GM19025 (cell line): ENCODE results near the gene SLC26A8.

ENCODE experiments used
- ATAC-seq: cut with Tn5 transposase; IDR thresholded peaks from one replicate; pipeline ENCODE4 v1.9.1; 2021; ENCODE audit warnings: mild to moderate bottlenecking, low read depth, moderate library complexity; ENCODE audit not compliant: unreplicated experiment

Gene SLC26A8, protein sequence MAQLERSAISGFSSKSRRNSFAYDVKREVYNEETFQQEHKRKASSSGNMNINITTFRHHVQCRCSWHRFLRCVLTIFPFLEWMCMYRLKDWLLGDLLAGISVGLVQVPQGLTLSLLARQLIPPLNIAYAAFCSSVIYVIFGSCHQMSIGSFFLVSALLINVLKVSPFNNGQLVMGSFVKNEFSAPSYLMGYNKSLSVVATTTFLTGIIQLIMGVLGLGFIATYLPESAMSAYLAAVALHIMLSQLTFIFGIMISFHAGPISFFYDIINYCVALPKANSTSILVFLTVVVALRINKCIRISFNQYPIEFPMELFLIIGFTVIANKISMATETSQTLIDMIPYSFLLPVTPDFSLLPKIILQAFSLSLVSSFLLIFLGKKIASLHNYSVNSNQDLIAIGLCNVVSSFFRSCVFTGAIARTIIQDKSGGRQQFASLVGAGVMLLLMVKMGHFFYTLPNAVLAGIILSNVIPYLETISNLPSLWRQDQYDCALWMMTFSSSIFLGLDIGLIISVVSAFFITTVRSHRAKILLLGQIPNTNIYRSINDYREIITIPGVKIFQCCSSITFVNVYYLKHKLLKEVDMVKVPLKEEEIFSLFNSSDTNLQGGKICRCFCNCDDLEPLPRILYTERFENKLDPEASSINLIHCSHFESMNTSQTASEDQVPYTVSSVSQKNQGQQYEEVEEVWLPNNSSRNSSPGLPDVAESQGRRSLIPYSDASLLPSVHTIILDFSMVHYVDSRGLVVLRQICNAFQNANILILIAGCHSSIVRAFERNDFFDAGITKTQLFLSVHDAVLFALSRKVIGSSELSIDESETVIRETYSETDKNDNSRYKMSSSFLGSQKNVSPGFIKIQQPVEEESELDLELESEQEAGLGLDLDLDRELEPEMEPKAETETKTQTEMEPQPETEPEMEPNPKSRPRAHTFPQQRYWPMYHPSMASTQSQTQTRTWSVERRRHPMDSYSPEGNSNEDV

DNA sequence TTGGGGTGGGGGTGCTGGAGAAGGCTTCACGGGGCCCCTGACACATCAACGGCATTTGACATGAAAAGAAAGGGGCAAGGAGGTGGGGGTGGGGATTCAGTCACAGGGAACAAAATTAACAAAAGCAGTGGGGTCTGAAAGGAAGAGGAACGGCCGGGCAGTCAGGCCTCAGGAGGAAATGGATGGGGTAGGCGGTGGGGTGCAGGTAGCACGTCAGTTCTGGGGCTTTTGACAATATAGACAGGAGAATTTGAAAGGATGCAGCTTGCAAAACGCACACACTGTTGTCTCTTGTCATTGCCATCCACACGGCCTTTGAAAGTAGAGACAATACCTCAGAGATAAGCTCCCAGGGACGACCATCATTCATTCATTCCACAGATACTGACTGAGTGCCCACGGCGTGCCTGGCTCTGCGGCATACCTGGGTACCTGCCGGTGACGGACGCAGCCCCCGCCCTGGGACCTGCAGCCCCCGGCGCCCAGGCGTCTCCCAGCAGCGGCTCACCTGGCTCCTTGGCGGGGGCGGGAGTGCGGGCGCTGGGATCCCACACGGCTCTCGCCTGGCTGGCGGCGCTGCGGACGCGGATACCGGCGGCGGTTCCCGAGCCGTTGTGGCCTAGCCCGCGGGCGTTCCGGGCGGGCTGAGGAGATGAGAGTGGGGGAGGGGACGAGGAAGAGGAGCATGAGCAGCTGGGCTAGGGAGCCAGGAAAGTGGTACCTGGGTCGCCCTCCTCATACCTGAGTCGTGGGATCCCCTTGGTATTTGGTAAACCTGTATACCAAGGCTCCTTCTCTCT is at the start of gene SLC26A8:
Gene SLC26A8, minus strand, starts transcription at position 646 of the 800 bp plus-strand sequence. CDS start 4,934 bp downstream, outside the sequence.
- no peak for ATAC-seq

DNA sequence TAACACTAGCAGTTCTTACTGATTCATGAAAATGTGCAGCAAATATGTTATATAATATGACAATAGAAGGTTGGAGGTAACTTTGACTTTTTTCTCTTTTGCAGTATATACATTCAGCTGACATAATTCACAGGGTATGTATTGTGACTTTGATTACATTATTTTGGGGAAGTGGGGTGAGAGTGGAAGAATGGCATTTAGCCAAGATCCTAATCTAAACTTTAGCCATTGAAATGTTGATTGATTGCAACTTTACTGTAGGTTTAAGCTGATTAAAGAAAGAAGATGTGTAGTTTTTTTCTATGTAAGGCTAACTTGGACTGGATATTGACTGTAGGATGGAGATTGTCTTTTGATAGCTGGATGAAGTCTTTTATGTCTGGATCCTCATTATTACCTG is 49.1 kb upstream of the SLC26A8 start:
- ATAC-seq, result no peak

DNA sequence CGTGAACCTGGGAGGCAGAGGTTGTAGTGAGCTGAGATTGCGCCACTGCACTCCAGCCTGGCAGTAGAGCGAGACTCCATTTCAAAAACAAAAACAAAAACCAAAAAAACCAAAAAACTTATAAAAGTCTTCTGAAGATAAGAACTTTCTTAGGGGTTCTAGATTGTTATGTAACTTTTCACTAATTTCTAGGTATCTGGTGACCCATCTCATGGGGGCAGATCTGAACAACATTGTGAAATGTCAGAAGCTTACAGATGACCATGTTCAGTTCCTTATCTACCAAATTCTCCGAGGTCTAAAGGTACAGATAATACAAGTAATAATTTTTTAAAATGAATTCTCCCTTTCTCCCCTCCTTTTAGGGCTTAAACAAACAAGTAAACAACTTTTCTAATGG is 48.2 kb upstream of the SLC26A8 start:
- ATAC-seq, result no peak

DNA sequence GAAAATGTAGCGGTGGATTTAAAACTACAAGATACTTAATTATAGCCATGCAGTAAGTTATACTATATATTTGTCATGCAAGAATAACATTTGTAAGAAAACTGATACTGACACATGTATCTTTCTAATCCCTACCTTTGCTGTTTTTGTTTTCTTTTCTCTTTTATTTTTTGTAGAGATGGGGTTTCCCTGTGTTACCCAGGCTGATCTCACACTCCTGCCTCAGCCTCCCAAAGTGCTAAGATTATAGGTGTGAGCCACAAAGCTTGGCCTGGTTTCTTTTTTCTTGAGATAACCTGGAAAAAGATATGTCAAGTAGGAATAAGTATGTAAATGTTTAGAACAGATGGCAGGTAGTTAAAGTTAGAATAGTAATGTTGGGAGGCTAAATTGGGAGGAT is 47.3 kb upstream of the SLC26A8 start:
- no peak for ATAC-seq

DNA sequence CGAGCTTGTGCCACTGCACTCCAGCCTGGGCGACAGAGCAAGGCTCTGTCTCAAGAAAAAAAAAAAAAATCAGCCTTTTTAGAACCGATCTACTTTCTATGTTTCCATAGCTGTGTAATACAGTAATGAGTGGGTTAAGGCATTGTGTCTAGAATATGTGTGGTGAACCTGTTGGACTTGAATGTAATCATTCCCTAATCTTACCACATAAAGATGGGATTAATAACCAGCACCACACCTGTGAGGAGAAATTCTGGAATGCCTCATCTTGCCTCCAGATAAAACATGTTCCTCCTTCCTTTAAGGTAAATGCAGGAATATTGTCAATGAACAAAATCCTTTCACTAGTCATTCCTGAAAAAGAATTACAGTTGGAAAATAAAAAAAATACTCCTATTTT is 46.8 kb upstream of the SLC26A8 start:
- ATAC-seq, result no peak

DNA sequence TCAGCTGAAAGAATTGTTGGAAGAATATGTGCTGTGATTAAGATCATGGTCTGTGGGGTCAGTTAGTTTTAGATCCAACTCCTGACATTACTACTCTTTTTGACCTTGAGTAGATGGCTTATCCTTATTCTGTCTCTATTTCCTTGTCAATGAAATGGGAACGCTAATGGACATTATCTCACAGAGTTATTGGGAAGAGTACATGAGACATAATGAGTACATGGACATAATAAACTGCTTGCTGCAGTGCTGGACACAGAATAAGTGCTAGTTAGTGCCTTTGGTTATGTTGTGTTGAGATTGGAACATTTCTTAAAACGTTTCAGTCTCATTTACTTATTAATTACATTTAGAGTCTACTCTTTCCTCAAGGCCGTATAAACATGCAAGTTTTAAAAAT is 45.8 kb upstream of the SLC26A8 start:
- no peak for ATAC-seq

DNA sequence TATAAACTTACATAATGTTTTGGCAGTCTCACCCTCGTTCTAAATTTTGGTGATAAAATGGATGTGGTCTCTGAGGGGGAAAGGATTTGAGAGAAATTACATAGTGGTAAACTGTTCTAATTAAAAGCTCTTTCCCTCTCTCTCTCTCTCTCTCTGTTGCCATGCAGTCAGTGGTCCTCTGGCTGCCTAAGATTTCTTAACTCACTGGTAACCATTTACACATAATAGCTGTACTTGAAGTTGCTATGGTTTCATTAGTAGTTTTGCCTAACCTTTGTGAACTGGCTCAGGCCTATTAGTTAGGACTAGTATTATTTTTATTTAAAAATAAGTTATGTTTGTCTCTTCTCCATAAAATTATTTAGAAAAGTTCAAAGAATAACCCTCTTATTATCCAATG is 45.1 kb upstream of the SLC26A8 start:
- ATAC-seq, result no peak

DNA sequence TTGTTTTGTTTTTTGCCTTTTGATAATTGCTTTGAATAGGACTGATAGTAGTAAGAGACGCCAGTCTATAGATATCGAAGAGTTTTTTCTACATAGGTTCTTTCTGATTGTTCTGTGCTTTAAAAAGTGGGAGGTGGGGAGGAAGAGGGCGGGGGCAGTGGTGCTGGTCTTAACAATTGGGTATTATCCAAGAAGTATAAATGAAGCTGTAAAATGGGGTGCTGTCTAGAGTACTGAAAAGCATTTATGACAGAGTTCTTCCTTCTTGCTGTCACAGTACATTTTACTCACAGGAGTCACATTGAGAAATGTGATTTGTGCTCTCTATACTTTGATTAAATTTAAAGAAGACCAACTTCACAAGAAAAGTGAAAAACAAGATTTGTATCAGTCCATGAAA is 44.1 kb upstream of the SLC26A8 start:
- no peak for ATAC-seq

DNA sequence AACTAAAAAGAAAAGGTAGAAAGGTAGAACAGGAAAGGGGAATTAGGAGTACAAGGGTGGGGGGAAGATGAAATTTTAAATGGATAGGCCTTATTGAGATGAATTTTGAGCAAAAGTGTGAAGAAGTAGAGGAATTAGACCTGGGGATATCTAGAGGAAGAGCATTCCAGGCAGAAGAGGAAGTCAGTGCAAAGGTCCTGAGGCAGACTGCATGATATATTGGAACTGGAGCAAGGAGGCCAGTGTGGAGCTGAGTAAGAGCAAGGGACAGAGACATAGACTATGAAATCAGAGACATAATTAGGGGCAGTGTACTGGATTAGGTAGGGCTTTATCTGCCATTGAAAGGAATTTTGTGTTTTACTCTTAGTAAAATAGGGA is 43.6 kb upstream of the SLC26A8 start:
- ATAC-seq, result no peak

DNA sequence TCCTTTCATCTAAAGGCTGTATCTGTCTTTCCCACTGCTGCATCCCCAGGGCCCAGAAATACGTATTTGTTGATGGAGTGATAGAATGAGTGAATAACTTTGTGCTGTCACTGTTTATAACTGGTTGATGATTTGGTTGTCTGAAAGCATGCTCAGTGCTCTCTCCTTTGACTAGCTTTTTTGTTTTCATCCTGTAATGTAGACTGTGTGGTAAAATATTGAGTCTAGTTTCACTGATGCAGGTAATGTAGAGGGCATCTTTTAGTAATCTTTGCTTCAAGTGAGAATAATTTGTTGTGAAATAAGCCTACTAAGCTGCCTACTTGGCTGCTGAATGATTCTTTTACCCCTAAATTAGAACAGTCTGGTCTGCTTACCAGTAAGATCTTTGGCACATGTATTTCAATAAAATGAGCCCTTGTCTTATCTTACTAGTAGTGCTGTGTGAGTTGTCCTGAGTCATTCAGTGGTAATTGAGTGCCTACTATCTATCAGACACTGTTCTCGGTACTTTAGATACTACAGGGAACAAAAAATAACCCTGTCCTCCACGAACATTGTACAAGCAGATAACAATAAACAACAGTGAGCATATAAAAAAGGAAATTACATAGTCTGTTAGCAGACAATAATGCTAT is 43.1 kb upstream of the SLC26A8 start:
- no peak for ATAC-seq

DNA sequence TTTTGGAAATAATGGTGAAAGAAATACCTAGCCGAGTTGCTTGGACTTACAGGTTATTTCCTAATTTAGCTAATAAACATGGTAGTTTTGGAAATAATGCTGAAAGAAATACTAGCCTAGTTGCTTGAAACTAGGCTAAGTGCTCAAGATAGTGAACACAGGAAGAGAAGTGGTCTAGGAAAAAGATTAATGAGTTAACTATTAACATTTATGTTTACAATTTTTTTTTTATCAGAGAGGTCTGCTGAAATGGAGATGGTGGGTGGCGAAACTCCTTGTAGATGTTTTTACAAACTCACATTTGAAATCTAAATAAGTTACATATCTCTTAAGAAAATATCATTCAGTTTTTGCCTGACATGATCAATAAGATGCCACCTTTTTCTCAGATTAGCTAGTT is 42.4 kb upstream of the SLC26A8 start:
- ATAC-seq, result no peak

DNA sequence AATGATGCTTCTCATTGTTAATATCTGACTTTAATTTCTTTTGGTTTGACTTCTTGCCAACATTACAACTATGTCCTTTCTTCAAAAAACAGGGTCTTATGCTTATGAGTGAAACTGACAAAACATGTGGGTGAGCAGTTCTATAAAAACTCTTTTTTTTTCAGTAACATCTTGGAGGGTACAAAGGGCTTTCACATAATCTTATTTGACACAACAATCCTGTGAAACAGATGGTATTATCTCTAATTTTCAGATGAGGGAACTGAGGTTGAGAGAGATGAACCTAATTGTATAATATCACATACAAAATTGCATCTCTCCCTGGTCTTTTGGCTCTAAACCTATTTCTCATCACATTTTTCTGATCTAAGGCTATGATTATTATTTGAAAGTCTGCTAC is 41.5 kb upstream of the SLC26A8 start:
- ATAC-seq, result no peak

DNA sequence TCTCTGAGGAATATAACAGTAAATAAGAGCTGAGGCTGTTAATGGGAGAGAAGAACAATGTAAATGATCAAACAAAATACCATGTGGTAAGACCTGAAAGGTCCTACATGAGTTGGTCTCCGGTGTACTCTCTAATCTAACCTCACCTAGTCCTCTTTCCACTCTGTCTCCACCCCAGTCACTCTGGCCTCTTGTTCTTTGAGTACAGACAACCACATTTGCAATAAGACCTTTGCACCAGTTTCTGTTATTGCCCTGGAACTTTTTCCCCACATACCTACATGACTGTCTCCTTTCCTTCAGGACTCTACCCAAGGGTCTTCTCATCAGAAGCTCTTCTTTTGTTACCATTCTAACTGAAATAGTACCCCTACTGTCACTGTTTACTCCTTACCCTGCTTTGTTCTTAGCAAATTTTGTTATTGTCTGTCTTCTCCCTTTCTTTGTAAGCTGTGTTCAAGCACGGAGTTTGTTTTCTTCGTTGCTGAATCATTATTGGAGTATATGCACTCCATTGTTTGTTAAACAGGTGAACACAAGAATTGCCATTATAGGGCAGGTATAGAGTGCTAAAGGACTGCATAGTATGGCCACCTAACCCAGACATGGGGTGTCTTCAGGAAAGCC is 40.4 kb upstream of the SLC26A8 start:
- no peak for ATAC-seq

DNA sequence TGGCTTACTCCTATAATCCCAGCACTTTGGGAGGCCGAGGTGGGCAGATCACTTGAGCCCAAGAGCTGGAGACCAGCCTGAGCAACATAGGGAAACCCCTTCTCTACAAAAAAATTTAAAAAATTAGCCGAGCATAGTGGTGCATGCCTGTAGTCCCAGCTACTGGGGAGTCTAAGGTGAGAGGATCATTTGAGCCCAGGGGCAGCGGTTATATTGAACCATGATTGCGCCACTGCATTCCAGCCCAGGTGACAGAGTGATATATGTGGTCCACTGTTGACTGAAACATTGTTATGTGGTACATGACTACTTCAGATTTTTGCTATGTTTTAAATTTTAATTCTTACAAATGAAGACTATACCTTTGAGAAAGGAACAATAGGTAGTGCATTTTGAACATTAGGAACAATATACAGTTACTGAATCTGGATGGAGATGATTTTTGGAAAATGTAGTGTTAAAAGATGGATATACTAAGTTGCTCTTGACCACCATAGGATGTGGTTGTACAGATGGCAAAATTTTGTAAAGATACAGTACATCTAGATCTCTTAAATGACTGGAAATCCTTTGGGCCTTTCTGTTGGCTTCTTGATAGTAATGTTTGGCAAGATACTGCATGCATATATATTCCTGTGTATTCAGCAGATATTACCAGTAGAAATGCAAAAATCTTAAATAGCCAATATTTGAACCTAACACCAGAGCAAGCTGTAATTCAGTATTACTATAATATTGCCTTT is 39.0 kb upstream of the SLC26A8 start:
- no peak for ATAC-seq

DNA sequence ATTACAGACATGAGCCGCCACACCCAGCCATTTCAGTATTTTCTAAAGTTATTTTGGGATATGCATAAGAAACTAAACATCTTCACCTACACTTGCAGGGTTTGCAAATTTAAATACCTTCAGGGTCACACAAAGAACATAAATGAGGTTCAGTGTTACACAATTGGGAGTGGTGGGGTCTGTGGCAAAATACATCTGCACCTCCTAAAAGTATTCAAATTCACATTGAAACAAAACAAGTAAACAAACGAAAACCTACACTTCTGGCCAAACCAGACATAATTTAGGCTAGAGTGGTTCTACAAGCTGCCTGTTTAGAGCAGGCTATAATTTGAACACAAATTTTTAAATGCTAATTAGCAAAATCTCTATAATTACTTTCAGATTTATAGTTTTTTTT is 37.8 kb upstream of the SLC26A8 start:
- ATAC-seq, result no peak

DNA sequence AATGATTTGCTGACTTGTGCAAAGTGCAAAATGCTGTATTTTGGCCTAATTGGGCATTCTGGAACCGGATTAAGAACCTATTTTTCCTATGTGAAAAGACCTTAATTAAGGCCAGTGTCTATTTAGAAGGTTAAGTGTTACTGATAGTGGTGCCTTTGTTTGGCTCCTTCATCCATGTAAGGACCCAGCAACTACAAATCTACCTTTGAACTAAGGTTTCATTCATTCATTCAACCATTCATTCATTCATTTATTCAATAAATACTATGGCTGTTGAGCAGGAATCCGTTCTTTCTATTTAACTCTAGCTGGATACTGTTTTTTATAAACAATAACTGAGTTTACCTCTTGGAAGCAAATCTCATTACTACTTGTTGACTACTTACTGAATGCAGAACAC is 36.8 kb upstream of the SLC26A8 start:
- no peak for ATAC-seq

DNA sequence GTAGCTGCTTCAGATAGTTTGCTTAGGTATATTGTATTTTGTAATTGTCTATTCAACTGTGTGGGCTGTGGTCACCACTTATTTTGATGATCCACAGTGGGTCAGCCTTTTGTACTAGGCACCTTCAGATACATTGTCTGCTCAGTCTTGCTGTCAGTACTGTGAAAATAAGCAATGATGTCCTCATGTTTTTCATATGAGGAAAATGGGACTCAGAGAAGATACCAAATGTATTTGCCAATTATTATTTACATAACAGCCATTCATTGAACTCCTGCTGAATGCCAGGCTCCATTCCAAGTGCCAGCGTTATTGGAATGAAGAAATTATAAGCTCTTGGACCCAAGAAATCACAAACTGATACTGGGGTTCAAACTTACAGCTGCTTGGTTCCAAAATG is 31.7 kb upstream of the SLC26A8 start:
- no peak for ATAC-seq

DNA sequence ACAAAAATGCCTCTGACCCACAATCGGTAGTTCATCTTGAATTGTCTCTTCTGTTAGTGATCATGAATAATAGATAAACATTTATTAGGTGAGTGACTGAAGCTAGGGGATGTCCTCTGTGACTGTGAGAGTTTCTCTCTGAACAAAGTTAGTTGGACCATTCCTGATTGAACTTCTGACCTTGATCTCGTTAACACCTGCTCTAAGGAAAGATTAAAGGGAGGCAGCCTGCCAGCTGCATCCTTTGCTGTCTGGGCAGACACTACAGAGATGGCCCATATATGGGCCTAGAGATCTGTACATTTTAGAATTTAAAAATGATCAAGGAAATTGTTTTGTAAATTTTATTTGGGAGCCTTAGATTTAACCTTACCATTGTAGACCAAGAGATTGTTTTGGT is 30.5 kb upstream of the SLC26A8 start:
- ATAC-seq, result no peak

DNA sequence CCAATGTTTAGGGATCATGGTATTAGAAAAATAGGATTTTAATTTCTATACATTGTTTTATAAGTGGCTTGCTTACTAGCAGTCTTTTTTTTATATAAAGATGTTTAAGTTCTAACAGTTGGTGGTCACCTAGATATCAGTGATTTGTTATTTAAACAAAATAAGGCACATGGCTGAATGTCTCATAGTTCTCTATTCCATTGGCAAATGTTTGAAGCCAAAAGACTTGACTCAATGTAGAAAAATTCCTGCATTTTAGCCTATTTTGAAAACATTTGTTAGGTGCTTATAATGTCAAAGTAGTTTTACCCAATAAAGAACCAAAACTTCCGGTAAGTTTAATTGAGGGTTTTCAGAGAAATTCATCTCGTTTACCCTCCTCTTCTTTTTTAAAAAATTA is 30.0 kb upstream of the SLC26A8 start:
- ATAC-seq, result no peak
